HCT116 (cell line): Measurements from ENCODE around the gene HIVEP3.

Source experiments
- ATF3 ChIP-seq: IDR thresholded peaks from 2 replicates; pipeline ENCODE4 v1.6.1; 2012
- CBX3 ChIP-seq: IDR thresholded peaks from 2 replicates; pipeline ENCODE4 v1.6.1; 2012; ENCODE audit warnings: low read depth
- CEBPB ChIP-seq: IDR thresholded peaks from 2 replicates; pipeline ENCODE4 v1.6.1; 2012; ENCODE audit warnings: low read depth
- CTCF ChIP-seq, 3 experiments: fragments of 200-600 bp in 1 of 3; sonication (generic) in 1 of 3; IDR thresholded peaks in 2 of 3; conservative IDR thresholded peaks in 1 of 3; 2 replicates each; pipeline ENCODE4 v1.5.1; 2012 to 2017; ENCODE audit warnings: low read depth in 2 of 3, low read length in 2 of 3, antibody characterized with exemption in 1 of 3, borderline replicate concordance in 1 of 3, control low read depth in 1 of 3, mild to moderate bottlenecking in 1 of 3, mixed read lengths in 1 of 3, mixed run types in 1 of 3, moderate library complexity in 1 of 3; ENCODE audit not compliant: insufficient read depth in 1 of 3
- ELF1 ChIP-seq: IDR thresholded peaks from 2 replicates; pipeline ENCODE4 v1.6.1; 2012; ENCODE audit warnings: low read depth, borderline replicate concordance
- EZH2phosphoT487 ChIP-seq: fragments of 200-600 bp; IDR thresholded peaks from 2 replicates; pipeline ENCODE4 v1.6.1; 2018; ENCODE audit warnings: antibody characterized with exemption, borderline replicate concordance
- JUND ChIP-seq: IDR thresholded peaks from 2 replicates; pipeline ENCODE4 v1.6.1; 2012
- POLR2A ChIP-seq: IDR thresholded peaks from 2 replicates; pipeline ENCODE4 v1.7.0; 2011; ENCODE audit warnings: borderline replicate concordance; ENCODE audit not compliant: insufficient read depth, insufficient read length; ENCODE audit errors: extremely low read depth
- POLR2AphosphoS5 ChIP-seq: IDR thresholded peaks from 2 replicates; pipeline ENCODE4 v1.6.1; 2011; ENCODE audit warnings: mild to moderate bottlenecking, low read depth, low read length, moderate library complexity
- RAD21 ChIP-seq: IDR thresholded peaks from 2 replicates; pipeline ENCODE4 v1.6.1; 2012; ENCODE audit warnings: low read depth, mild to moderate bottlenecking
- SP1 ChIP-seq: IDR thresholded peaks from 2 replicates; pipeline ENCODE4 v1.6.1; 2012; ENCODE audit warnings: low read depth
- TF ChIP-seq, protein P1 (sequence below): IDR thresholded peaks from 2 replicates; pipeline ENCODE4 v1.6.1; 2012; ENCODE audit warnings: low read depth
- TF ChIP-seq, protein P2 (sequence below): IDR thresholded peaks from 2 replicates; pipeline ENCODE4 v1.6.1; 2011; ENCODE audit warnings: mild to moderate bottlenecking, low read length, moderate library complexity; ENCODE audit not compliant: insufficient replicate concordance; ENCODE audit errors: extremely low read depth
- TF ChIP-seq, protein P3 (sequence below): IDR thresholded peaks from 2 replicates; pipeline ENCODE4 v1.6.1; 2012

GRCh38 chr1:41726899-41727748 lies 191.6 kb downstream of the HIVEP3 start:
- no peak for TF ChIP-seq CTCF (IDR thresholded peaks at IDR 0.05 in 2 of 3, conservative IDR thresholded peaks at IDR 0.05 in 1 of 3; ENCODE audit: borderline replicate concordance in 1 of 3, insufficient read depth in 1 of 3, low read depth in 2 of 3, low read length in 2 of 3)
- TF ChIP-seq, protein P1, sequence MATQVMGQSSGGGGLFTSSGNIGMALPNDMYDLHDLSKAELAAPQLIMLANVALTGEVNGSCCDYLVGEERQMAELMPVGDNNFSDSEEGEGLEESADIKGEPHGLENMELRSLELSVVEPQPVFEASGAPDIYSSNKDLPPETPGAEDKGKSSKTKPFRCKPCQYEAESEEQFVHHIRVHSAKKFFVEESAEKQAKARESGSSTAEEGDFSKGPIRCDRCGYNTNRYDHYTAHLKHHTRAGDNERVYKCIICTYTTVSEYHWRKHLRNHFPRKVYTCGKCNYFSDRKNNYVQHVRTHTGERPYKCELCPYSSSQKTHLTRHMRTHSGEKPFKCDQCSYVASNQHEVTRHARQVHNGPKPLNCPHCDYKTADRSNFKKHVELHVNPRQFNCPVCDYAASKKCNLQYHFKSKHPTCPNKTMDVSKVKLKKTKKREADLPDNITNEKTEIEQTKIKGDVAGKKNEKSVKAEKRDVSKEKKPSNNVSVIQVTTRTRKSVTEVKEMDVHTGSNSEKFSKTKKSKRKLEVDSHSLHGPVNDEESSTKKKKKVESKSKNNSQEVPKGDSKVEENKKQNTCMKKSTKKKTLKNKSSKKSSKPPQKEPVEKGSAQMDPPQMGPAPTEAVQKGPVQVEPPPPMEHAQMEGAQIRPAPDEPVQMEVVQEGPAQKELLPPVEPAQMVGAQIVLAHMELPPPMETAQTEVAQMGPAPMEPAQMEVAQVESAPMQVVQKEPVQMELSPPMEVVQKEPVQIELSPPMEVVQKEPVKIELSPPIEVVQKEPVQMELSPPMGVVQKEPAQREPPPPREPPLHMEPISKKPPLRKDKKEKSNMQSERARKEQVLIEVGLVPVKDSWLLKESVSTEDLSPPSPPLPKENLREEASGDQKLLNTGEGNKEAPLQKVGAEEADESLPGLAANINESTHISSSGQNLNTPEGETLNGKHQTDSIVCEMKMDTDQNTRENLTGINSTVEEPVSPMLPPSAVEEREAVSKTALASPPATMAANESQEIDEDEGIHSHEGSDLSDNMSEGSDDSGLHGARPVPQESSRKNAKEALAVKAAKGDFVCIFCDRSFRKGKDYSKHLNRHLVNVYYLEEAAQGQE: no peak
- TF ChIP-seq CBX3: no peak
- no peak for TF ChIP-seq POLR2A
- TF ChIP-seq JUND: no peak
- no peak for TF ChIP-seq POLR2AphosphoS5
- TF ChIP-seq EZH2phosphoT487: no peak
- TF ChIP-seq ATF3: no peak
- TF ChIP-seq RAD21: peak; percentile 14; the same call in 1 of the 2 replicates
- no peak for TF ChIP-seq ELF1
- TF ChIP-seq, protein P2, sequence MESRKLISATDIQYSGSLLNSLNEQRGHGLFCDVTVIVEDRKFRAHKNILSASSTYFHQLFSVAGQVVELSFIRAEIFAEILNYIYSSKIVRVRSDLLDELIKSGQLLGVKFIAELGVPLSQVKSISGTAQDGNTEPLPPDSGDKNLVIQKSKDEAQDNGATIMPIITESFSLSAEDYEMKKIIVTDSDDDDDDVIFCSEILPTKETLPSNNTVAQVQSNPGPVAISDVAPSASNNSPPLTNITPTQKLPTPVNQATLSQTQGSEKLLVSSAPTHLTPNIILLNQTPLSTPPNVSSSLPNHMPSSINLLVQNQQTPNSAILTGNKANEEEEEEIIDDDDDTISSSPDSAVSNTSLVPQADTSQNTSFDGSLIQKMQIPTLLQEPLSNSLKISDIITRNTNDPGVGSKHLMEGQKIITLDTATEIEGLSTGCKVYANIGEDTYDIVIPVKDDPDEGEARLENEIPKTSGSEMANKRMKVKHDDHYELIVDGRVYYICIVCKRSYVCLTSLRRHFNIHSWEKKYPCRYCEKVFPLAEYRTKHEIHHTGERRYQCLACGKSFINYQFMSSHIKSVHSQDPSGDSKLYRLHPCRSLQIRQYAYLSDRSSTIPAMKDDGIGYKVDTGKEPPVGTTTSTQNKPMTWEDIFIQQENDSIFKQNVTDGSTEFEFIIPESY: no peak
- TF ChIP-seq, protein P3, sequence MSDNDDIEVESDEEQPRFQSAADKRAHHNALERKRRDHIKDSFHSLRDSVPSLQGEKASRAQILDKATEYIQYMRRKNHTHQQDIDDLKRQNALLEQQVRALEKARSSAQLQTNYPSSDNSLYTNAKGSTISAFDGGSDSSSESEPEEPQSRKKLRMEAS: no peak
- TF ChIP-seq CEBPB: no peak
- TF ChIP-seq SP1: no peak
